SU-DHL-6 (cell line): ENCODE data around the gene IGFL2.

Experiments used
- H2AFZ ChIP-seq: fragments of 200-600 bp; sonication (generic); 2 replicates; pipeline ENCODE4 v1.6.1; 2014; ENCODE audit warnings: low read depth, mild to moderate bottlenecking, moderate library complexity, mixed read lengths, antibody characterized with exemption, low read length; ENCODE audit not compliant: severe bottlenecking
- H3F3A ChIP-seq: fragments of 200-600 bp; shearing (Covaris generic); 2 replicates; pipeline ENCODE4 v1.6.0; 2016; ENCODE audit warnings: antibody characterized with exemption, mild to moderate bottlenecking; ENCODE audit not compliant: insufficient read depth
- H3K27ac ChIP-seq: fragments of 200-600 bp; sonication (generic); 2 replicates; pipeline ENCODE4 v1.5.1; 2016; ENCODE audit warnings: low read depth, mild to moderate bottlenecking, low read length, moderate library complexity, mixed read lengths
- H3K27me3 ChIP-seq: fragments of 200-600 bp; sonication (generic), shearing (Covaris generic); 2 replicates; pipeline ENCODE4 v1.6.0; 2014; ENCODE audit warnings: mild to moderate bottlenecking, low read length
- H3K36me3 ChIP-seq: fragments of 200-600 bp; sonication (generic); 2 replicates; pipeline ENCODE4 v1.6.1; 2014; ENCODE audit warnings: mild to moderate bottlenecking, low read length, mixed read lengths
- H3K4me2 ChIP-seq: fragments of 300-600, 200-600 bp; shearing (Covaris generic), sonication (generic); 2 replicates; pipeline ENCODE4 v1.6.0; 2014; ENCODE audit warnings: low read length, low read depth, mild to moderate bottlenecking; ENCODE audit not compliant: poor library complexity, severe bottlenecking
- H3K4me3 ChIP-seq: fragments of 200-600 bp; sonication (generic); 2 replicates; pipeline ENCODE4 v1.5.1; 2014; ENCODE audit warnings: antibody characterized with exemption, low read length, mild to moderate bottlenecking, mixed read lengths; ENCODE audit not compliant: insufficient read depth, poor library complexity, severe bottlenecking
- H3K79me2 ChIP-seq: fragments of 200-600 bp; sonication (generic); 2 replicates; pipeline ENCODE4 v1.6.1; 2014; ENCODE audit warnings: mild to moderate bottlenecking, low read length, moderate library complexity; ENCODE audit not compliant: insufficient read depth
- H3K9ac ChIP-seq: fragments of 200-600 bp; sonication (generic); 2 replicates; pipeline ENCODE4 v1.7.0; 2014; ENCODE audit warnings: mild to moderate bottlenecking, low read length
- H3K9me2 ChIP-seq: fragments of 200-600 bp; sonication (generic); replicated peaks from 2 replicates; pipeline ENCODE4 v1.6.1; 2014; ENCODE audit warnings: low read length; ENCODE audit not compliant: insufficient read depth
- H3K9me3 ChIP-seq: fragments of 200-600 bp; sonication (generic); 2 replicates; pipeline ENCODE4 v1.6.1; 2014; ENCODE audit warnings: low read length, mixed read lengths; ENCODE audit not compliant: insufficient read depth
- H4K20me1 ChIP-seq: fragments of 200-600 bp; sonication (generic); 2 replicates; pipeline ENCODE4 v1.6.1; 2014; ENCODE audit warnings: low read depth, mild to moderate bottlenecking, antibody characterized with exemption, low read length, moderate library complexity, mixed read lengths
- EZH2phosphoT487 ChIP-seq: fragments of 200-600 bp; sonication (generic), shearing (Covaris generic); conservative IDR thresholded peaks from 2 replicates; pipeline ENCODE4 v1.6.1; 2018; ENCODE audit warnings: mild to moderate bottlenecking, antibody characterized with exemption, low read length, moderate library complexity, mixed read lengths
- TF ChIP-seq, protein P1 (sequence below): fragments of 200-600 bp; sonication (generic); IDR thresholded peaks from one replicate; pipeline ENCODE4 v1.5.1; 2017; ENCODE audit warnings: antibody characterized with exemption, mild to moderate bottlenecking, low read length, moderate library complexity; ENCODE audit not compliant: insufficient read depth, poor library complexity, severe bottlenecking

Gene IGFL2

DNA sequence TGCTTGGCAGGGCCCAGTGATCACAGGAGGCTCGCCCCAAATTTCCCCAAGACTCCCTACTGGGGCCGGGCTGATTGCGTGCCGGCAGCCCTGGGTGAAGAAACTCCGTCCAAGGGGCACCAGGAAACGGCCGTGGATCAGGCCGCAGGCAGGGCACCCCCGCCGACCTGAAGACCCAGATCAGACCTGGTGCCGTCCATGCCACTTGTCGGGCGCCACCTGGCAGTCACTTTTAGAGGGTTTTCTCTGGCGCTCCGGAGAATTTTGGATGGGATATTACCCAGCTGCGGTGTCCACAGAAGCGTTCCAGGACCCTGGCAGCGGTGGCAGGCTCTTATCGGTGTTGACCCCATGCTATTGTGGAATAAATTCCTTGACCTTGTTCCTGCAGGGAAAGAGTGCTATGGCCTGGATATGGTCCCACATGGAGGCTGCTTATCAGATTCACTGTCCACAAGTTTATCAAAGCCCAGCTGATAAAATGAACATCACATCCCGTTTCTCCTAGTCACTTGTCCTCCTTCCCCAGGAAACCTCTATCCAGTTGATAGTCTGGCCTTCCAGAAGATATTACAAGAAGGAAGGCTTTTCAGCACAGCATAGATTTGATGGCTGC, 38.2 kb downstream of the IGFL2 start:
- Histone ChIP-seq H3K4me3 (no peak overlapping the region), H3K9ac (no peak overlapping the region), H3K27me3 (no peaks in the 10 kb centered on the region), H3K9me3 (no peaks in the 10 kb centered on the region), H4K20me1 (no peaks in the 10 kb centered on the region), H3K27ac (no peak overlapping the region), H3K79me2 (no peaks in the 10 kb centered on the region), H3K9me2 (no peaks in the 10 kb centered on the region), H2AFZ (no peak overlapping the region), H3K36me3 (no peaks in the 10 kb centered on the region), H3F3A (no peaks in the 10 kb centered on the region), H3K4me2 (no peak overlapping the region)
- TF ChIP-seq, protein P1, sequence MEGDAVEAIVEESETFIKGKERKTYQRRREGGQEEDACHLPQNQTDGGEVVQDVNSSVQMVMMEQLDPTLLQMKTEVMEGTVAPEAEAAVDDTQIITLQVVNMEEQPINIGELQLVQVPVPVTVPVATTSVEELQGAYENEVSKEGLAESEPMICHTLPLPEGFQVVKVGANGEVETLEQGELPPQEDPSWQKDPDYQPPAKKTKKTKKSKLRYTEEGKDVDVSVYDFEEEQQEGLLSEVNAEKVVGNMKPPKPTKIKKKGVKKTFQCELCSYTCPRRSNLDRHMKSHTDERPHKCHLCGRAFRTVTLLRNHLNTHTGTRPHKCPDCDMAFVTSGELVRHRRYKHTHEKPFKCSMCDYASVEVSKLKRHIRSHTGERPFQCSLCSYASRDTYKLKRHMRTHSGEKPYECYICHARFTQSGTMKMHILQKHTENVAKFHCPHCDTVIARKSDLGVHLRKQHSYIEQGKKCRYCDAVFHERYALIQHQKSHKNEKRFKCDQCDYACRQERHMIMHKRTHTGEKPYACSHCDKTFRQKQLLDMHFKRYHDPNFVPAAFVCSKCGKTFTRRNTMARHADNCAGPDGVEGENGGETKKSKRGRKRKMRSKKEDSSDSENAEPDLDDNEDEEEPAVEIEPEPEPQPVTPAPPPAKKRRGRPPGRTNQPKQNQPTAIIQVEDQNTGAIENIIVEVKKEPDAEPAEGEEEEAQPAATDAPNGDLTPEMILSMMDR, result no peak
- no peak for TF ChIP-seq EZH2phosphoT487

DNA sequence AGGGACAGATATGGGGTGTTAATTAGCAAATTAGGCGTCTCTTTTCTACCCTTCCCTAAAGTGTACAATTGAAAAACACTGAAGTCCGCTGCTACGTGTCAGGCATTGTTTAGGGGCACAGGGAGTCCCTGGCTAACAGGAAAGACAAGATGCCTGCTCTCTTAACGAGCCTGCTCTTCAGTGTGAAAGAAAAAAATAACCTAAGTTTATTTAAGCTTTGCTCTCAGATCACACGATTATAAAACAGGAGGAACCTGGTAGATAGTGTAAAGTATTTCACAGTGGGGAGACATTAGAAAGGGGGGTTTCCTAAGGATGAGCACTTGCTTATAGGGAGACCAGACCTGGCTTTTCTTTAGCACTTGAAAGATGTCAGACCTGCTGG, 38.7 kb downstream of the IGFL2 start:
- Histone ChIP-seq H2AFZ (no peak overlapping the region), H3K4me2 (no peak overlapping the region), H3K27me3 (no peaks in the 10 kb centered on the region), H3K9me2 (no peaks in the 10 kb centered on the region), H3K27ac (no peak overlapping the region), H3K36me3 (no peaks in the 10 kb centered on the region), H3F3A (no peaks in the 10 kb centered on the region), H3K9ac (no peak overlapping the region), H3K9me3 (no peaks in the 10 kb centered on the region), H3K79me2 (no peaks in the 10 kb centered on the region), H3K4me3 (no peak overlapping the region), H4K20me1 (no peaks in the 10 kb centered on the region)
- TF ChIP-seq, protein P1, result no peak
- TF ChIP-seq EZH2phosphoT487, result no peak

DNA sequence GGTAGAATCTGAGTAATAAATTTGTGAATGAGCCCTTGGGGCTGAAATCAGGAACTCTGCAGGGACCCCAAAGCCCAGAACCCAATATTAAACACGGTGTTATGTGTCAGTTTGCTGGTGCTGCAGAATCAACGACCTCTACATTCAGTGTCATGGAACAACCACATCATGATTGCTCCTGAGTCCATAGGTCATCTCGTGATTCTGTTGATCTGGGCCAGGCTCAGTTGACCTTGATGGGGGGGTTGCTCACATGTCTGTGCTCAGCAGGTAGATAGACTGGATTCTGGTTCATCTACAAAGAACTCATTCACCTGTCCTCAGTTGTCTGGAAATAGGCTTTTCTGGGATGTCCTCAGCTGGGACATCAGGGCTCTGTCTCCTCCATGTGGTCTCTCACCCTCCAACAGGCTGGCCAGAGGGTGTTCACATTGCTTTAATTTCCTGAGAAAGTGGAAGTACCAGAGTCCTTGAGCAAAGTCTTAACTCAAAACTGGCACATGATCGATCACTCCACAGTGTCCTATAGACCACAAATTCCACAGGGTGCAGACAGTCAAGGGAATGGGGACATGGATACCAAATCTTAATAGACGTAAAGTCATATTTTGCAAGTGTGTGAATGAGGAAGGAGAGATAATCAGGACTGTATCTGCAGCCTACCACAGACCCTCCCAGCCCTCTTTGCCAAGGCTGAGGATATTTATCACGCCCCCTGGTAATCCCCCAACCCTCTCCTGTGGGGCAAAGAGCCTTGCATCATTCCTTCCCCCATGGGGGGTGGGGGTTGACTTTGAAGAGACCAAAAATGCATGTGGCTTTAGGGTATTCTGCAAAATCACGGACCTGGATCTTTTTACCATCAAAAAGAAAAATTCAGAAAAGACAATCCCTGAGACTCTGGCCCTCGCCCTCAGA, 42.2 kb downstream of the IGFL2 start:
- H2AFZ ChIP-seq, result no peak overlapping the region
- H3K9ac ChIP-seq, result no peak overlapping the region
- H3K36me3 ChIP-seq, result no peaks in the 10 kb centered on the region
- no peaks in the 10 kb centered on the region for H3F3A ChIP-seq
- H4K20me1 ChIP-seq, result no peaks in the 10 kb centered on the region
- H3K27me3 ChIP-seq, result no peaks in the 10 kb centered on the region
- H3K4me2 ChIP-seq, result no peak overlapping the region
- H3K9me3 ChIP-seq, result no peaks in the 10 kb centered on the region
- no peak overlapping the region for H3K27ac ChIP-seq
- no peaks in the 10 kb centered on the region for H3K79me2 ChIP-seq
- no peaks in the 10 kb centered on the region for H3K9me2 ChIP-seq
- TF ChIP-seq, protein P1, result no peak
- no peak for TF ChIP-seq EZH2phosphoT487
- no peak overlapping the region for H3K4me3 ChIP-seq
